Bronchial epithelial cell (primary cell): ENCODE measurements around the gene SEMA4A. TPM values are rescaled to one million over a fixed set of nuclear protein-coding genes. Genes with fewer than 3 reads are reported as not detected.

ENCODE experiments used
- total RNA-seq: library from RNA; depleted of rRNA; stranded (reverse); fragments of >200 nt; gene quantifications from 2 replicates; pipeline ENCODE4 v1.2.1, GENCODE V29; 2014

Gene SEMA4A
- total RNA-seq, 1 donor from 2014 or later: 1.8 TPM

Other genes starting within 250 kb of the SEMA4A start
- gene RIT1, start 242.2 kb upstream of the SEMA4A start, total RNA-seq: 49.8 and 66.6 TPM in 2 replicates
- gene KHDC4, start 219.2 kb upstream of the SEMA4A start, total RNA-seq: 20.3 and 30.3 TPM in 2 replicates
- gene RXFP4, start 211.9 kb upstream of the SEMA4A start, total RNA-seq: not detected in 2 replicates
- 57.1 and 79.2 TPM in 2 replicates for gene ARHGEF2, start 175.0 kb upstream of the SEMA4A start, total RNA-seq
- 225 and 564 TPM in 2 replicates for gene SSR2, start 132.6 kb upstream of the SEMA4A start, total RNA-seq
- 13.7 and 17.4 TPM in 2 replicates for gene UBQLN4, start 99.8 kb upstream of the SEMA4A start, total RNA-seq
- 46.6 and 74.6 TPM in 2 replicates for gene LAMTOR2, start 98.8 kb upstream of the SEMA4A start, total RNA-seq
- gene RAB25, start 92.4 kb upstream of the SEMA4A start, total RNA-seq: 30.3 and 83.7 TPM in 2 replicates
- gene MEX3A, start 71.1 kb upstream of the SEMA4A start, total RNA-seq: 0.13 and 0.53 TPM in 2 replicates
- 561 and 638 TPM in 2 replicates for gene LMNA, start 38.9 kb upstream of the SEMA4A start, total RNA-seq
- 5.8 and 7.4 TPM in 2 replicates for gene SLC25A44, start 40.5 kb downstream of the SEMA4A start, total RNA-seq
- 55.3 and 55.9 TPM in 2 replicates for gene PMF1, start 59.4 kb downstream of the SEMA4A start, total RNA-seq
- gene BGLAP, start 88.6 kb downstream of the SEMA4A start, total RNA-seq: 0.51 TPM in 1 of 2 replicates, not detected in the other
- 0.26 and 1.3 TPM in 2 replicates for gene PAQR6, start 94.5 kb downstream of the SEMA4A start, total RNA-seq
- 57.4 and 67.0 TPM in 2 replicates for gene SMG5, start 129.2 kb downstream of the SEMA4A start, total RNA-seq
- 7.1 and 30.7 TPM in 2 replicates for gene TMEM79, start 130.7 kb downstream of the SEMA4A start, total RNA-seq
- 26.9 and 34.2 TPM in 2 replicates for gene GLMP, start 142.1 kb downstream of the SEMA4A start, total RNA-seq
- gene VHLL, start 145.7 kb downstream of the SEMA4A start, total RNA-seq: 0.26 and 0.77 TPM in 2 replicates
- 281 and 377 TPM in 2 replicates for gene CCT3, start 184.7 kb downstream of the SEMA4A start, total RNA-seq
- gene TSACC, start 184.9 kb downstream of the SEMA4A start, total RNA-seq: 0.77 TPM in 1 of 2 replicates, not detected in the other
- under 0.01 and 0.13 TPM in 2 replicates for gene RHBG, start 215.6 kb downstream of the SEMA4A start, total RNA-seq